HG03060 (cell line): Measurements from ENCODE around the gene SLMAP.

ENCODE experiments used
- ATAC-seq: cut with Tn5 transposase; IDR thresholded peaks from one replicate; pipeline ENCODE4 v1.9.1; 2021; ENCODE audit warnings: low read depth, moderate number of reproducible peaks; ENCODE audit not compliant: unreplicated experiment

SLMAP gene

GRCh38 chr3:57927916-57928315 lies 171.8 kb downstream of the SLMAP start:
- ATAC-seq: no peak

GRCh38 chr3:57928511-57928910 lies 172.4 kb downstream of the SLMAP start:
- no peak for ATAC-seq

GRCh38 chr3:57929988-57930387 lies 173.9 kb downstream of the SLMAP start:
- no peak for ATAC-seq

GRCh38 chr3:57933602-57934001 lies 177.5 kb downstream of the SLMAP start:
- ATAC-seq: no peak

- no peak for ATAC-seq
These were observed 178.3 kb downstream of the SLMAP start for GRCh38 chr3:57934373-57934772.

GRCh38 chr3:57935539-57935938 lies 179.4 kb downstream of the SLMAP start:
- no peak for ATAC-seq

- ATAC-seq: no peak
These were observed 181.0 kb downstream of the SLMAP start for GRCh38 chr3:57937092-57937491.

- ATAC-seq: no peak
These were observed 183.7 kb downstream of the SLMAP start for GRCh38 chr3:57939775-57940174.

- no peak for ATAC-seq
These were observed 186.3 kb downstream of the SLMAP start for GRCh38 chr3:57942388-57942787.

GRCh38 chr3:57942872-57943283 lies 186.8 kb downstream of the SLMAP start:
- ATAC-seq: no peak

GRCh38 chr3:57943525-57944495 lies 187.7 kb downstream of the SLMAP start:
- no peak for ATAC-seq

- no peak for ATAC-seq
These were observed 190.9 kb downstream of the SLMAP start for GRCh38 chr3:57946970-57947381.

- no peak for ATAC-seq
These were observed 192.1 kb downstream of the SLMAP start for GRCh38 chr3:57948080-57948671.

- no peak for ATAC-seq
These were observed 192.7 kb downstream of the SLMAP start for GRCh38 chr3:57948781-57949242.

- ATAC-seq: no peak
These were observed 193.2 kb downstream of the SLMAP start for GRCh38 chr3:57949344-57949743.

- no peak for ATAC-seq
These were observed 193.9 kb downstream of the SLMAP start for GRCh38 chr3:57949785-57950615.

- ATAC-seq: no peak
These were observed 195.2 kb downstream of the SLMAP start for GRCh38 chr3:57951066-57951882.

- ATAC-seq: no peak
These were observed 196.1 kb downstream of the SLMAP start for GRCh38 chr3:57952208-57952631.

- no peak for ATAC-seq
These were observed 196.5 kb downstream of the SLMAP start for GRCh38 chr3:57952651-57953050.

GRCh38 chr3:57953576-57953975 lies 197.5 kb downstream of the SLMAP start:
- no peak for ATAC-seq
